Sigmoid colon (tissue), 3 donors: ENCODE results near the gene CTXND1.

Experiments
- CTCF ChIP-seq, 4 experiments: fragments of 450-650 bp in 3 of 4; fragments of 200-600 bp in 1 of 4; IDR thresholded peaks; one replicate each; pipeline ENCODE4 v1.5.1; 2016 to 2019; ENCODE audit warnings: antibody characterized with exemption in 4 of 4, mild to moderate bottlenecking in 3 of 4, moderate library complexity in 2 of 4
- POLR2A ChIP-seq, 2 donors: fragments of 450-650 bp; IDR thresholded peaks; one replicate each; pipeline ENCODE4 v1.6.1; 2016; ENCODE audit warnings: antibody characterized with exemption in 2 of 2, mild to moderate bottlenecking in 2 of 2, moderate library complexity in 2 of 2

GRCh38 chr15:80179935-80180334 lies 72.1 kb downstream of the CTXND1 start:
- TF ChIP-seq CTCF (IDR thresholded peaks at IDR 0.05) (no peak), POLR2A (IDR thresholded peaks at IDR 0.05) (no peak)
